Measurements from ENCODE around the gene GUCY1A2.

DNA sequence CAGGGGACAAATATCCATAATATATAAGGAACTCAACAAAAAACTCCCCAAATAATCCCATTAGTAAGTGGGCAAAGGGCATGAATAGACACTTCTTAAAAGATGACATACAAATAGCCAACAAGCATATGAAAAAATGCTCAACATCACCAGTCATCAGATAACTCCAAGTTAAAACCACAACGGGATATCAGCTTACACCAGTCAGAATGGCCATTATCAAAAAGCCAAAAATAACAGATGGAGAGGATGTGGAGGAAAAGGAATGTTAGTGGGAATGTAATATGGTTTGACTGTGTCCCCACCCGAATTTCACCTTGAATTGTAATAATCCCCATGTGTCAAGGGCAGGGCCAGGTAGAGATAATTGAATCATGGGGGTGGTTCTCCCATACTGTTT, 350.1 kb downstream of the GUCY1A2 start:
- TF ChIP-seq, protein P1, sequence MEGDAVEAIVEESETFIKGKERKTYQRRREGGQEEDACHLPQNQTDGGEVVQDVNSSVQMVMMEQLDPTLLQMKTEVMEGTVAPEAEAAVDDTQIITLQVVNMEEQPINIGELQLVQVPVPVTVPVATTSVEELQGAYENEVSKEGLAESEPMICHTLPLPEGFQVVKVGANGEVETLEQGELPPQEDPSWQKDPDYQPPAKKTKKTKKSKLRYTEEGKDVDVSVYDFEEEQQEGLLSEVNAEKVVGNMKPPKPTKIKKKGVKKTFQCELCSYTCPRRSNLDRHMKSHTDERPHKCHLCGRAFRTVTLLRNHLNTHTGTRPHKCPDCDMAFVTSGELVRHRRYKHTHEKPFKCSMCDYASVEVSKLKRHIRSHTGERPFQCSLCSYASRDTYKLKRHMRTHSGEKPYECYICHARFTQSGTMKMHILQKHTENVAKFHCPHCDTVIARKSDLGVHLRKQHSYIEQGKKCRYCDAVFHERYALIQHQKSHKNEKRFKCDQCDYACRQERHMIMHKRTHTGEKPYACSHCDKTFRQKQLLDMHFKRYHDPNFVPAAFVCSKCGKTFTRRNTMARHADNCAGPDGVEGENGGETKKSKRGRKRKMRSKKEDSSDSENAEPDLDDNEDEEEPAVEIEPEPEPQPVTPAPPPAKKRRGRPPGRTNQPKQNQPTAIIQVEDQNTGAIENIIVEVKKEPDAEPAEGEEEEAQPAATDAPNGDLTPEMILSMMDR (IDR thresholded peaks at IDR 0.05): no peak
- no peak for TF ChIP-seq EP300 (IDR thresholded peaks at IDR 0.05)
